ENCODE results near the gene NEK6.

Gene NEK6

DNA sequence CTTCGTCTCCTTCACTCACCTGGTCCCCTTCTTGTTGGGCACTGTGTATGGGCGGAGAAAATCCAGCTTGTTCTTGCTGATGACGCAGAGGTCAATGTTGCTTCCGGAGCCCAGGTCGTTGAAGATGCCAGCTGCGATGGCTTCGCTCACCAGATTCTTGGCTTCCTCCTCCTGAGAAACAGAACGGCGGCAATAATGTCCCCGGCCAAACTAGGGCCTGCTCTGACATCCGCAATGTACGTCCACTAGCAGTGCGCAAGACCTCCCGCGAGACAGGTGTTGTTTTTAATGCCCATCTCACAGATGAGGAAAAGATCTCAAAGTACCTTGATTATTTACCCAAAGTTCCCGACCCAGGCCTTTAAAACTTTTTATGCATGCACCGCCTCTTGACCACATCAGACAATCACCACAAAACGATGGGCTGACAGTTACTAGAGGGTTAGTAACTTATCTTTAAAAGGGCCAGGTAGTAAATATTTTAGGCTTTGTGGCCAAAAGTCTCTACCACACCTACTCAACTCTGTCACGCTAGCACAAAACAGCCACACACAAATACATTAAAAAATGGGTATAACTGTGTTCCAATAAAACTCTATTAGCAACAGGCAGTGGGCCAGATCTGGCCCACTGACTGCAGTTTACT is 99.1 kb downstream of the NEK6 start:
- Histone ChIP-seq H3K36me3 (peaks cover 14 to 50% (median 34%) of the 10 kb centered on the region in 3 donors), H3K4me3 (no peak overlapping the region), H3K27ac (no peak overlapping the region), H3K9me3 (no peaks in the 10 kb centered on the region), H3K27me3 (no peaks in the 10 kb centered on the region), H3K4me1 (peaks cover 0 to 3% (median 0%) of the 10 kb centered on the region in 4 donors)
- no peak for DNase-seq
- intact Hi-C loops (cut with DNase I; ENCODE audit: low total_unique reads), result no loop called here
- TF ChIP-seq, protein P1, sequence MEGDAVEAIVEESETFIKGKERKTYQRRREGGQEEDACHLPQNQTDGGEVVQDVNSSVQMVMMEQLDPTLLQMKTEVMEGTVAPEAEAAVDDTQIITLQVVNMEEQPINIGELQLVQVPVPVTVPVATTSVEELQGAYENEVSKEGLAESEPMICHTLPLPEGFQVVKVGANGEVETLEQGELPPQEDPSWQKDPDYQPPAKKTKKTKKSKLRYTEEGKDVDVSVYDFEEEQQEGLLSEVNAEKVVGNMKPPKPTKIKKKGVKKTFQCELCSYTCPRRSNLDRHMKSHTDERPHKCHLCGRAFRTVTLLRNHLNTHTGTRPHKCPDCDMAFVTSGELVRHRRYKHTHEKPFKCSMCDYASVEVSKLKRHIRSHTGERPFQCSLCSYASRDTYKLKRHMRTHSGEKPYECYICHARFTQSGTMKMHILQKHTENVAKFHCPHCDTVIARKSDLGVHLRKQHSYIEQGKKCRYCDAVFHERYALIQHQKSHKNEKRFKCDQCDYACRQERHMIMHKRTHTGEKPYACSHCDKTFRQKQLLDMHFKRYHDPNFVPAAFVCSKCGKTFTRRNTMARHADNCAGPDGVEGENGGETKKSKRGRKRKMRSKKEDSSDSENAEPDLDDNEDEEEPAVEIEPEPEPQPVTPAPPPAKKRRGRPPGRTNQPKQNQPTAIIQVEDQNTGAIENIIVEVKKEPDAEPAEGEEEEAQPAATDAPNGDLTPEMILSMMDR (IDR thresholded peaks at IDR 0.05), result no peak

DNA sequence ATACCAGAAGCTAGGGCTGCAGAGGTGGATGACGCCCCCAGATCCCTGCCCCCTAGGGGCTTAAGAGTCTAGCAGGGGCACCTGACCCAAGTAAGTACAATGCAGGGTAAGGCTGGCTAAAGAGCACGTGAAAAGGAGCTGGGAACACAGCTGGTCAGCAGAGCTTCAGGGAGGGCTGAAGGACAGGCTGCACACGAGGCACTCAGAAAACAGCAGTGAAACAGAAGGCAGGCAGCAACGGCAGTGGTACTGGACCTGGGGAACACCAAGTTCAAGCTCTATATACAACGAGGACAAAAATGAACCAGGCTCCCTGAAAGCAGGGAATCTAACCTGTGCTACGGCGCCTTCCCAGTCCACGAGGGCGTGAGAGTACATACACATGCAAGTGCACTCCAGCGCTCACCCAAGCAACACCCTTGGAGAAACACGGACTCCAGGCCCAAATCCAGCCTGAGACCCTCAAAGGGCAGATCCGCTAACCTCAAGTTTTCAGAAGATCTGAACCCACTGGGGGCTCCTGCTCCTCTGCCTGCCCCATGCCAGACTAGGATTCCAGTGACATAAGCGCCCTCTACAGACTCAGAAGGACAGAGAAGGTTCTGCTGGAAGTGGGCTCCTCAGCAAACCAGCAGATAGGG is 100.1 kb downstream of the NEK6 start:
- no peak overlapping the region for H3K27ac ChIP-seq

GRCh38 chr9:124358631-124359030 is 100.9 kb downstream of the NEK6 start:
- peaks cover 0 to 33% (median 16%) of the 10 kb centered on the region in 3 donors for H3K36me3 ChIP-seq
- no peak overlapping the region for H3K4me3 ChIP-seq
- no peak overlapping the region for H3K27ac ChIP-seq
- no peak for DNase-seq
- TF ChIP-seq, protein P1 (IDR thresholded peaks at IDR 0.05), result no peak
- no peaks in the 10 kb centered on the region for H3K27me3 ChIP-seq
- no peaks in the 10 kb centered on the region for H3K9me3 ChIP-seq
- intact Hi-C loops (cut with DNase I; ENCODE audit: low total_unique reads), result no loop called here
- peaks cover 0 to 3% (median 0%) of the 10 kb centered on the region in 4 donors for H3K4me1 ChIP-seq

More for the DNA sequence above, 100.1 kb downstream of the NEK6 start:
- Histone ChIP-seq H3K27me3 (no peaks in the 10 kb centered on the region), H3K9me3 (no peaks in the 10 kb centered on the region), H3K4me3 (no peak overlapping the region), H3K4me1 (peaks cover 0 to 3% (median 0%) of the 10 kb centered on the region in 4 donors), H3K36me3 (peaks cover 4 to 40% (median 24%) of the 10 kb centered on the region in 3 donors)
- DNase-seq, result no peak
- intact Hi-C loops (cut with DNase I; ENCODE audit: low total_unique reads), result no loop called here
- TF ChIP-seq, protein P1 (IDR thresholded peaks at IDR 0.05), result no peak

DNA sequence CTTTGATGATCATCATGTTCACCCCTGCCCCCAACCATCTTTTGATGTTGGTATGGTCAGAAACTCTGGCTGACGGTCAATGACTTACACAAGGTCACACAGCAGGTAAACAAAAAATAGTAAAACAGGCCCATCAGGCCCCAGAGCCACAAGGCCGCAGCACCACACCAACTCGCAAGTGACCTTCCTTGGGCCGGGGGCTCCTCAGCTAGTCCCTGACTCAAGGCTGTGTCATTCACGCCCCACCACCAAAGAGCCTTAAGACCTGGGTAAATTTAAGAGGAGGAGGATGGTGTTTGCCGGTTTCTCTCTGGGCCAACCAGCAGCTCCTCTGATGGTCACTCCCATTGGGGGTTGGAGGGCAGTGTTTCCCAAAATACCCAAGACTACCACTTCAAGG is 101.7 kb downstream of the NEK6 start:
- Histone ChIP-seq H3K9me3 (no peaks in the 10 kb centered on the region), H3K4me3 (no peak overlapping the region), H3K27ac (no peak overlapping the region), H3K4me1 (peaks cover 0 to under 1% (median 0%) of the 10 kb centered on the region in 4 donors), H3K36me3 (peaks cover 0 to 28% (median 8%) of the 10 kb centered on the region in 3 donors), H3K27me3 (no peaks in the 10 kb centered on the region)
- intact Hi-C loops (cut with DNase I; ENCODE audit: low total_unique reads), result no loop called here
- TF ChIP-seq, protein P1 (IDR thresholded peaks at IDR 0.05), result no peak
- no peak for DNase-seq

DNA sequence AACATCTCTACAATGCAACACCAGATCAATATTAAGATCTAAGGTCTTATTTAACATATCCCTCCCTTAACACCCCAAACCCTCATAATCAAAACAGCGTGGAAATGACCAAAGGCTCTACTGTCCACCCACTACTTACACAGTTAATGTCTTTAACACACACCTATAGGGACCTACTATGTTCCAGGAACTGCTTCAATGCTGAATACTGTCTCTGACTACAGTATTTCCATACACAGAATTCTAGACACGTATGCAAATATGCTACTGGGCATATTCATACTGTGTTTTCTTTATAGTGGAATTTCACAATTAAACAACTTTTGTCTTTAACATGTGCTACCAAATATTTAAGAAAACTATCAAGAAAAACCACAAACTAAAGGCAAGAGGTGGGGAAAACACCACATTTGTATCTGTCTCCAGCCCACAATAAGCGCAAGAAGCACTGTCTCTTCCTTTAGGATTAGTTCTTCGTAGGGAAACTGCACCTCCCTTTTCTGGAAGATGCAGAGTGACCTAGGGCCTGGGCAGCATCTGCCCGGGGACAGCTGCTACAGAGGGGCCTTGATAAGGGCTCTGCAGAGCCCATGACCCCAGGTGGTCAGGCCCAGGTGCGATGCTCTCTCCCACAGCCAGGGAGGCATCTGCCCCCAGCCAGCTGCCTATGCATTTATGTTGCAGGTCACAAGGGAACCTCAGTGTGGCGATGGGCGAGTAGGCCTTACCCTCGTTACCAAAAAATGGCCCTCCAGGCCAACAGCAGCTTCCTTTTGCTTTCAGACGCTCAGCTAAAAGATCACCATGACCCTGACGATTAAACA is 102.3 kb downstream of the NEK6 start:
- H3K4me1 ChIP-seq, result no peaks in the 10 kb centered on the region
- intact Hi-C loops (cut with DNase I; ENCODE audit: low total_unique reads), result no loop called here
- no peaks in the 10 kb centered on the region for H3K27me3 ChIP-seq
- no peak overlapping the region for H3K27ac ChIP-seq
- no peak overlapping the region for H3K4me3 ChIP-seq
- H3K9me3 ChIP-seq, result no peaks in the 10 kb centered on the region
- no peak for DNase-seq
- TF ChIP-seq, protein P1 (IDR thresholded peaks at IDR 0.05), result no peak
- H3K36me3 ChIP-seq, result peaks cover 0 to 21% (median 7%) of the 10 kb centered on the region in 3 donors

All from tibial artery (tissue), 4 donors.